Non-pigmented ciliary epithelial cell (primary cell): ENCODE measurements around the gene CHI3L1.
"Not testable (repeated sequence)": the region's sequence is repeated elsewhere in the genome, so short reads cannot be mapped to it uniquely, and the experiment has no call there.

Experiments used
- DNase-seq: peaks from one replicate; pipeline ENCODE4 v3.0.0-alpha.2; 2010; ENCODE audit warnings: low read depth

The CHI3L1 gene

GRCh38 chr1:203186446-203187303 is at the start of gene CHI3L1:
Gene CHI3L1, minus strand, starts transcription at chr1:203186704. Its CDS starts 81 bp downstream, at chr1:203186623.
- DNase-seq: no peak

- not testable (repeated sequence) for DNase-seq
Observed at GRCh38 chr1:203234901-203235300, 48.4 kb upstream of the CHI3L1 start.

- DNase-seq: no peak
Observed at GRCh38 chr1:203229471-203230135, 43.1 kb upstream of the CHI3L1 start, which contains the start of gene CHIT1. Gene CHIT1, minus strand, starts transcription at chr1:203229673. Its CDS starts 37 bp downstream, at chr1:203229636.

GRCh38 chr1:203228670-203229069 is 42.2 kb upstream of the CHI3L1 start:
- DNase-seq: no peak

- no peak for DNase-seq
Observed at GRCh38 chr1:203227371-203228083, 41.0 kb upstream of the CHI3L1 start.

GRCh38 chr1:203225071-203225470 is 38.6 kb upstream of the CHI3L1 start:
- no peak for DNase-seq

- no peak for DNase-seq
Observed at GRCh38 chr1:203223012-203223775, 36.7 kb upstream of the CHI3L1 start.

GRCh38 chr1:203219934-203220333 is 33.4 kb upstream of the CHI3L1 start:
- DNase-seq: no peak

GRCh38 chr1:203219171-203219570 is 32.7 kb upstream of the CHI3L1 start:
- no peak for DNase-seq

- DNase-seq: no peak
Observed at GRCh38 chr1:203217668-203218067, 31.2 kb upstream of the CHI3L1 start.

- DNase-seq: no peak
Observed at GRCh38 chr1:203217139-203217655, 30.7 kb upstream of the CHI3L1 start.

- DNase-seq: no peak
Observed at GRCh38 chr1:203216274-203217138, 30.0 kb upstream of the CHI3L1 start.

- no peak for DNase-seq
Observed at GRCh38 chr1:203215573-203215972, 29.1 kb upstream of the CHI3L1 start.

GRCh38 chr1:203214871-203215270 is 28.4 kb upstream of the CHI3L1 start:
- DNase-seq: no peak

GRCh38 chr1:203213126-203213525 is 26.6 kb upstream of the CHI3L1 start:
- DNase-seq: no peak

- no peak for DNase-seq
Observed at GRCh38 chr1:203211812-203212211, 25.3 kb upstream of the CHI3L1 start.

- no peak for DNase-seq
Observed at GRCh38 chr1:203210988-203211387, 24.5 kb upstream of the CHI3L1 start.

- DNase-seq: no peak
Observed at GRCh38 chr1:203210350-203210749, 23.8 kb upstream of the CHI3L1 start.

- DNase-seq: no peak
Observed at GRCh38 chr1:203208181-203208580, 21.7 kb upstream of the CHI3L1 start.

- DNase-seq: no peak
Observed at GRCh38 chr1:203207751-203208150, 21.2 kb upstream of the CHI3L1 start.
